Eye (tissue), 1 donor: ENCODE results near the gene PIGU.
A peak's percentile ranks its signal among the peaks of the same experiment; 100 is the strongest.

ENCODE experiments used
- DNase-seq: peaks from one replicate; pipeline ENCODE4 v3.0.0-alpha.2; 2015

PIGU gene

DNA sequence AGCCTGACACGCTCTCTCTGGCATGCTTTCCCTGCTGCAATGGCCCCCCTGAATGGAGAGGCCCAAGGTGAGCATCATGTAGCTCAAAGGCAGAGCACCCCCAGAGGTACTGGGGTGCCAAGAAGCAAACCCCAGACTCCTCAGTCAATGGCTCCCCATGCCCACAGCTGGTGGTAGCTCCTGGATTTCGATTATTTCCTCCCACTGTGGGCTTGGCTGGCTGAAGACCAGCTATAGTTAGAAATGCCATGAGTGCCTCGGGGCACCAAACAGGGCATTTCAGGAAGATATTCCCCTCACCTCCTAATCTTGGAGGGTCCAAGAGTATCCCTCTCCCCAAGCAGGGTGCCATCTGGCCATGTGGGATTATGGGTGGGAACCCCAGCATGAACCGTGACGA is 101.6 kb downstream of the PIGU start:
- DNase-seq = no peak

DNA sequence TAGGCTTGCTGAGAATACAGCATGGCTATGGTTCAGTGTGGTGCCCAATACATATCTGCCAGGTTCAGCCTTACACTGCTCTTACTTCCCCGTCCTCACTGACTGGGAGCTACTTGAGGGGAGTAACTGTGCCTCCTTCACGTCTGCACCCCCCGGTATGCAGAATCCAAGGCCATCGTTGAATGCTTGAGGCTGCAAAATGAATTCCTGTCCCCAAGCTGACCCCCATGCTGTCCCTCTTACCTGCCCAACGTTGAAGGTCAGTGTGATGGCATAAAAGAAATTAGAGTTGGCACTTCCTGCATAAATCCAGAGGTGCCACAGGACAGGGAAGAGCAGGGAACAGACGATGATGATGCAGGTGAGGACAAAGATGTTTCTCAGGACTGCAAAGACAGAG is 102.0 kb downstream of the PIGU start:
- no peak for DNase-seq

DNA sequence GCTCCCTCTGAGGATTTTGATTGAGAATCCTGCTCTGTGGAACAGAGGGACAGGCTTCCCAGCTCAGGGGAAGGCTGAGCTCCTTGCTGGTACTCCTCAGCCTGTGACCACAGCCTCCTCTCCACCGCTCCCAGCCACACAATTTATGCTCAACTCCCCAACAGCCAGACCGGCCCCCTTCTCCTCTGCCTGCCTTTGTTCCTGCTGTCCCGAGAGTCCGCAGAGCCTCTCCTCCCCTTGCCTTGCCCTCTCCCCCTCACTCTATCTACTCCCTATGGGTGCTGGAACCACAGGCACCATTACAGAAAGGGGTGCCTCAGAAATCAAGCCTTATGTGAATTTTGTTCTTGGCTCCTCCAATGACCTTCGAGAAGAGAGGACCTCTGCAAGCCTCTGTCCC is 102.5 kb downstream of the PIGU start:
- no peak for DNase-seq

DNA sequence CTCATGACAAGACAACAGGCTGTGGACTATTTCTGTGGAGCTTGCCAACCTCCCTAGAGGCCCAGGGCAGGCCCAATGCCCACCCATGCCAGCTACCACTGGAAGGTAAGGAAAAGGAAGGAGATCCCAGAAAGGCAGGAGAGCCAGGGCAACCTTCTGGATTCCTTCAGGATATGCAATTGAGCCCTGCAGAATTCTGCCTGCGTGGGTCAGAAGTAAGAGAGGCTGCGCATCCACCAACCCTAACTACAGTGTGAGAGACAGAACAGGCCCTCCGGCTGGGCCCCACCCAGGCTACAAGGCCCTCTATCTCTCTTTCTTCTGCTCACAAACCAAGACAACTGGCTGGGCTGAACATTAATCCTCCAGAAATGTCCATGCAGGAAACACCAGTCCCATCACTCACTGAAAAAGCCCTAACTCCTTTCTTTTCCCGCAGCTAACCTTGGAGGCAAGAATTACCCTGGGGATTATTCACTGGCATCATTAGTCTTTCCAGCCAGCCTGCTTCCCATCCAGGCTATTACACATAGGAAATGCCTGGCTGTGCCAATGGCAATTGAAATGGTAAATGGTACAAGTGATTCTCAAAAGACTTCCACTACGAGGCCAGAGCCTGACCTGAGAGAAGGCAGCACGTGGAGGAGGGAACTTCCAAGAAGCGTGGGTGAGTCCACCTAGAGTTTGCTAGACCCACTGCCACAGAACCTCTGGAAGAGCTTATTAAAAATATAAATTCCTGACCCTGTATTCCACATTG is 103.2 kb downstream of the PIGU start:
- no peak for DNase-seq

DNA sequence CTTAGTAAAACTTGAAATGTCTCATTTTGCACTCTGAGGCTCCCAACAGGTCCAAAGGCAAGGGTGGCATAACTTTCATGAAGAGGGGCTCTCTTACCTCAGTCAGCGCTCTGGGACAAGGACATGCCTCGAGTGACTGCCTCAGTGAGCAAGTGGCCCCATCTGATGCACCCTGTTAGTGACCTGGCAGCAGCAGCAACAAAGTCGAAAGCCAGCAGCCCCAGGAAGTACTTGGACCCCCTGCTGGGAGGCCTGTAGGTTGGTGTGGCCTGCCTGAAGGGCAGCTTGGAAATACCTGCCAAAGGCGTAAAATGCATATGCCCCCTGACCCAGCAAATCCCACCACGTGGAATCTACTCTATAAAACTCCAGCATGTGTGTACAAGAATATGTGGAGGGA is 105.1 kb downstream of the PIGU start:
- DNase-seq = no peak

DNA sequence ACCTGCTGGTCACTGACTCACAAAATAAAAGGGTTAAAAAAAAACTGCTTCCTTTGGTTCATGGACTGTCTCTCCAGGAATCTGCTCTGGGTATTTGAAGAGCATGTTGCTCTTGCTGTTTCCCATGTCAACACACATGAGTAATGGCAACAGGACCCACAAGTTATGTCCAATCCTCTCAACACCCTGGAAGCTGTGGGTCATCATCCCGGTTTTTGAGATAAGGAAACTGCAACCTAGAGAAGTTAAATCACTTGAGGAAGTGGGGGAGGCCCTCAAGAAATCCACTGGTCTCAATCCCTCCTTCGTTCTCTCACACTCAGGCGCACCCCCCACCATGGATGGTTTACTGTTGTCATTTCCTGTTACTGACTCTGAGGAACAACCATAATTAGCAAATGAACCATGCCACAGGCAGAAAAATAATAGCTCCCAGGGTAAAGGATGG is 106.0 kb downstream of the PIGU start:
- no peak for DNase-seq

DNA sequence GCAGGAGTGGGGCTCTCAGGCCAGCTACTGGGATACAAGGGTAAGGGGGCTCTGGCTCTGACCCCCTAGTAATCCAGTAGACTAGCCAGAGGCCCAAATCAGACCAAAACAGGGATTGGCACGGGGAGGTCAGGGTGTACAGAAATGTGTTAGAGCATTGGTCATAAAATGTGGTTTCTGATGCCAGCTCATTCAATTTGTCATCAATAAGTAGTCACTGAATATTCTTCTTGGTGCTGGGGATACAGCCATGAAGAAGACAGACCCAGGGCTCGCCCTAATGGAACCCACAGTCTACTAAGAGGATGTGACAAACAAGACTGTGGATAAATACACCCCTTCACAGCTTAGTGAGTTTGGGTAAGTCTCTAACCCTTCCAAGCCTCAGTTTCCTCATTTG is 107.3 kb downstream of the PIGU start:
- DNase-seq = no peak

DNA sequence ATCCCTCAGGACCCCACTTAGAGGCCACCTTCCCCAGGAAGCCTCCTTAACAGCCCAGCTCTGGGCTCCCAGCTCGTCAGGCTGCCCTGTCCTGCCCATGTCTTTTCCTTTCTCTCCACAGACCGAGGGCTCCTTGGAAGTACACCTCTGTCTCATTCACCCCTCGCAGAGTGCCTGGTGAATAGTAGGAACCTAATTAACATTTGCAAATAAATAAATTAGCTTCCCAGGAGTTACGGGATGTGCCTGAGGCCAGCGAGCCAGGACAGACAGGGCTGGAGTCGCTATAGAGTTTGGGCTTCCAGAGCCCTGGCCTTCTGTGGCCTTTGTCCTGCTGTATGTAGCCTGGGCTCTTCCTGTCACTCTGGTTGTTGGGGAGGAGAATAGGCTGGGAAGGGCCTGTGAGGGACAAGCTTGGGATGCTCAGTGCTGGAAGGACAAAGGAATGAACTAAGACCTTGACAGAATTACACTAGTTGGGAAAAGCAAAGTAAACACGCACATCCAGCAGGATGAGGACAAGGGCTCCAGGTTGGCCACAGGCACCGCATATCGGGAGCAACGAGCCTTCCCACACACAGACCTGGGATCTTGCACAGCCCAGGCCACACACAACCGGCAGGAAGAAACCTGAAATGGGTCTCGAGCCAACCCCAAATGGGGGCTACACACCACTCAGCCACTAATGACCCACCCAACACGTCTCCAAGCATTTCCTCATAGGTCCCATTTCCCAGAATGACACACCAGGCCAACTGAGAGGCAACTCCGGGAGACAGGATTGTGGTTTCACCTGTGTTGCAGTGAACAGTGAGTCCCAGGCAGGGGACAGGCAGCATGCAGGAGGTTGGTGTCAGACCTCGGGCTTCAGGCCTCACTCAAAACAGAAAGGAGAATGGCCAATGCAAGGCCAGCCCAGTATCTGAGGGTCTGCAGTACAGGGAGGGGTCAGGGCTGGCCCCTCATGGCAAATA is 108.7 kb downstream of the PIGU start:
- DNase-seq = no peak

DNA sequence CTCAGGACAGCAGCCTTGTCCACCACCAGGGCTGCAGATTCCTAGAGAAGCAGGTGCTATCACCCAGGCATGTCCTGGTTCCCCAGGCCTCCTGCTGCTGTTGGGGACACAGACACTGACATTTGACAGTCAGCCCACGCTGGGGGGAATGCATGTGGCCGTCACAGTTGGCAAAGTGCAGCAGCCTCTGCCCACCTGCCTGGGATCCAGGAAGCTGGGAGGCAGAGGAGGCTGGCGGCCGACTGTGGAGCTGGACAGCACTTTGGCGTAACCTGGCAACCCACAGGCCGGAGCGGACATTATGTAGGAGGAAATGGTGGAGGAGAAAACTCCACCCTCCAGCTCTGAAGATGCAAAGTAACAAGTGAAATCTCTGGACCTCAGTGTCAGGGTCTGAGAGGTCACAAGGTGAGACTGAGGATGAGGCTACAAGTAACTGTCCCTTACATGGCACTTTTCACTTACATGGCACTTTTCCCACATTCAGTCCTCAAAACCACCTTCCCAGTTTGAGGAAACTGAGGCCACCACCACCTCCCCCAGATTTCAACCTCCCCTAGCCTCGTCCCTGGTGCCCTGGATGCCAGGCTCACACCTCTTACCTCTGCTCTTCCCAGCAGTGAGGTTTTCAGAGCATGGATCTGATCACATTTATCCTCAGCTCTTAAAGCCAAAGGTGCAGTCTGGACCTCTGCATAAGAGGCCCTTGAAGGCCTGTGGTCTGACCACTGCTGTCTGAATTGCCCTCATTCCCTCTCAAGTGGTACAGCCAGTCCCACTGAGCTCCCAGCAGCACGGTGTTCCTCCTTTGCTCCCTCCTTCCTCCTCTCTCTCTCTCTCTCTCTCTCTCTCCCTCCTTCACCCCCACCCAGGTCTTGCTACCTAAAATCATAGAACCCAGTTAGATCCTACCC is 109.7 kb downstream of the PIGU start:
- no peak for DNase-seq

DNA sequence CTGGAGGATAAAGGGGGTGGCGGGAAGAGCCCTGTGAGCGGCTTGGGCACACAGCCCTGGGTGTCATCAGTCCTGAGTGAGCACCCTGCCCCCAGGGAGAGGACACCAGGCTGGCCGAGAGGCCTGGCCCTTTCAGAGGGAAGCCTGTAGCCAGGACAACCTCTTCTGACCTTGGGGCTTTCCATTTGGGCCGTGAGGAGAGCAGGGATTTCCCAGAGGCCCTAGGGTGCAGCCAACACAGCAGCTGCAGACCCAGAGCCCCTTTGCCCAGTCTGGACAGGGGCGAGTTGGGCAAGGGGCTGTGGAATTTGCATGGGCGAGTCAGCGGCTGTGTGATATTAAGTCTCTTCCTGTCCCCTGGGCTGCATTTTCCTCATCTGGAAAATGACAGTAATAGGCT is 112.1 kb downstream of the PIGU start:
- no peak for DNase-seq

DNA sequence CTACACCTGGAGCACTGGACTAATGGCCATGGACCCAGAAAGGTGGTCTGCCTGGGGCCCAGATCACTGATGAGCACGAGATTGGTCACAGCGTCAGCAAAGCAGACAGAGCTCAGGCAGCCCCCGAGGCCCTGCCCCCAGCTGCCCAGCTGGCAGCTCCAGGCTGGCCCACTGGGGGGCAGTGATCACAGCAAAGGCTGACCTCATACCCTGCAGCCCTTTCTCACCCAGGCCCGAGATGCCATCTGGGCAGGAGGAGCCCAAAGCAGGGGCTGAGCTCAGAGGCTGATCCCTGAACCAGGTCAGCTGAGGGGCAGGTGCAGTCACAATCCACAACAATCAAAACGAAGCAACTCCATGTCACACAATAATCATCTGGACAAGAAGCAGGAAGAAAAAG is 114.3 kb downstream of the PIGU start:
- peak; percentile 49 for DNase-seq

DNA sequence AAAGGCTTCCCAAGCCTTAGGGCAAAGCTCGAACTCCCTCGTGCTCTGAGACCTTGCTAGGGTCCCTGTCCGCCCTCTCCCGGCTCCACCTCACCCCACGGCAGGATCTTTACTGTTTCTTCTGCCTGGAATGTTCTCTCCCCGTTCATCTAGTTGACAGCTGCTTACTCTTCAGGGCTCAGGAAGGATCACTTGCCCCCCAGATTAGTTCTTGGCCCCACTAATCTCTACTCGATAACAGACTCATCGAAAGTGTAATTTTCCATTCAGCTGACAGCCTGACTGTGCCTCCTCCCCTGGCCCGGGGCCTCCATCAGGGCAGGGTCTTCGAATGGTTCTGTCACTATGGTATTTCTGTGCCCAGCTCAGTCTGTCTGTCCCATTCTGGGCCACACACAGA is 115.2 kb downstream of the PIGU start:
- DNase-seq = no peak

DNA sequence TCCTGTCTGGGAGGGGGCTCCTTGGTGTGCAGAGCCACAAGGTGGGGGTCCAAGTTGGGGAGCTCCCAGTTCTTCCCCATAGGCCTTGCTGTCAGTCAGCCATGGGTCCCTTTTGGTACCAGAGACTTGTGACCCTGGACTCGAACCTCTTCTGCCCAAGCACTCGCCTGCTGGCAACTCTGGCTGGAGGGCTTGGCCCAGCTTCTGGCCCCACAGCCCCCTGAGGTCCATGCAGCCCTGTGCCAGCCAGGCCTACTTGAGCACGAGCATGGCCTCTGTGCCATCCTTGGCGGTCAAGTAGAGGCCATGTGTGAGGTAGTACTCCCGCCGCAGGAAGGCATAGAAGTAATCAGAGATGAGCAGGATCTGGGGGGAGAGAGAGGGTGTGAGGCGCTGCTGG is 116.3 kb downstream of the PIGU start:
- DNase-seq = no peak

DNA sequence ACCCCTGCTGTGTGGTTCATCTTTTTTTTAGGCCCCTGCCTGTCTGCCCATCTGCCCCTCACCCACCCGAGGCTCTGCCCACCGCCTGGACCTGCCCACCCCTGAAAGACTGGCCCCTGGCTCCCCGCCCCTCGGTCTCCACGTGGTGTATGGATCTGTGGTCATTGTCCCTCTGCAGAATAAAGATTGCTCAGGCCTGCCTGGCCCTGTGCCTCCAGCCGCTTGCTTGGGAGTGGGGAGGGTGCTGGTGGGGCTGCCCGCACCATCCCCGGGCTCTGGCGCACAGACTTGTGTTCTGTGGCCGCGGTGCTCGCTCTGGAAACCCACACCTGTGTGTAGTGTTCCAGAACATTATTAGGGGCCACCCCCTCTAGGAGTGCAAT is 116.8 kb downstream of the PIGU start:
- no peak for DNase-seq

DNA sequence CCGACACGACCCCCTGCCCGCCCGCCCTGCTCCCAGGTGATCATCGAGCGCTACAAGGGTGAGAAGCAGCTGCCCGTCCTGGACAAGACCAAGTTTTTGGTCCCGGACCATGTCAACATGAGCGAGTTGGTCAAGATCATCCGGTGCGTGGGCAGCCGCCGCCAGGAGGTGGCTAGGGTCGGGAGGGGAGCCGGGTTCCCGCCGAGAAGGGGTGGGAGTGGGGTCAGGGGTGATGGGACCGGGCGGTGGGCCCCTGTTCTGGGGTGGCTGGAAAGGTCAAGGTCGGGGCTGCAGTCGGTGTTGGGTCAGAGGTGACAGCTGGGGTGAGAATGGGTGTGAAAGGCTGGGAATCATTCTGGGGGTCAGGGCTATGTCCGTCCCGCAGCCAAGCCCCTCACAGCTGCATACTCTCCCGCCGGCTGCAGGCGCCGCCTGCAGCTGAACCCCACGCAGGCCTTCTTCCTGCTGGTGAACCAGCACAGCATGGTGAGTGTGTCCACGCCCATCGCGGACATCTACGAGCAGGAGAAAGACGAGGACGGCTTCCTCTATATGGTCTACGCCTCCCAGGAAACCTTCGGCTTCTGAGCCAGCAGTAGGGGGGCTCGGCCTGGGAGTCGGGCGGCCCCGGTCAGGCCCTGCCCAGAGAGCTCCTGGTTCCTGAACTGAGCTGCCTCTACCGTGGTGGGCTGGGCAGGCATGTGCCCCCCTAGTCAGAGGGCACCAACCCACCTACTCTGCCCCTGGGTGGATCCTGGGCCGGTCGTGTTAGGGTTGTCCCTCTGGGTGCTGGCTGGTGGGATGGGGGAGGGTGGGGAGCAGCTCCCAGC is 117.4 kb downstream of the PIGU start:
- DNase-seq = peak; percentile 31

DNA sequence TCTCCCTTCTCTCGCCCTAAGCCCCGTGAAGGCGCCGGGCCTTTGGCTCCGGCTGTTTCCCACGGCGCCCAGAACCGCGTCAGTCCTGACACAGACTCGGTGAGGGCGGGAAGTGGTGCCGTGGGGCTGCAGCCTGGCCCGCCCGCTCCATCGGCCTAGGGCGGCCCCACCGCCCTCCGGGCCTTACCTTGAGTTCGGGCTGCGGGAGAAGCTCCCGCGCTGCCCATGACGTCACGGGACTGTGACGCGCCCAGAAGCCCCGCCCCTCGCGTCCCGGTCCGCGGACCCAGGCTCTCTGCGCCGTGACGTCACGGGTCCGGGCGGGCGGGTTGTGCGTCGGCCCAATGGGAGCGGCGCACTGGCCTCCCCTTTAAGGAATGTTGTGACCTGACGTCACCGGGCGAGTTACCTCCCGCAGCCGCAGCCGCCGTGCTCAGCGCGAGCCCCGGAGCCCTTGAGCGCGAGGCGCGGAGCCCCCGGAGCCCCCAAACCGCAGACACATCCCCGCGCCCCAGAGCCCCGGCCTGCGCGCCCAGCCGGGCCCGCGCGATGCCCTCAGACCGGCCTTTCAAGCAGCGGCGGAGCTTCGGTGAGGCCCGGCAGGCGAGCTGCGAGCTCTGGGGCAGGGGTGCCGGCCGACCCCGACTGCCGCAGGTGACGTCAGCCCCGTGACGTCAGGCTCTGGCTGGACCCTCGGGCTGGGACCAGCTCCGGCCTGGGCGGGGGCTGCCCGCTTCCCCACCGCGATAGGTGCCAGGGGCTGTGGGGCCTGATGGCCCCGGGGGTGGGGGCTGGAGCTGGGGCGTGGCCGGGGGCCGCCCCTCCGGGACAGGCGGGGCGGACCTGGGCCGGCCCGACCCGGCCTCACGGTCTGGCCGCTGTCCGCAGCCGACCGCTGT is 118.3 kb downstream of the PIGU start, which contains the start of gene MAP1LC3A:
Gene MAP1LC3A, plus strand, starts transcription at position 399 of the 899 bp plus-strand sequence. Its CDS starts 151 bp downstream, at position 550.
- DNase-seq = peak; percentile 96

DNA sequence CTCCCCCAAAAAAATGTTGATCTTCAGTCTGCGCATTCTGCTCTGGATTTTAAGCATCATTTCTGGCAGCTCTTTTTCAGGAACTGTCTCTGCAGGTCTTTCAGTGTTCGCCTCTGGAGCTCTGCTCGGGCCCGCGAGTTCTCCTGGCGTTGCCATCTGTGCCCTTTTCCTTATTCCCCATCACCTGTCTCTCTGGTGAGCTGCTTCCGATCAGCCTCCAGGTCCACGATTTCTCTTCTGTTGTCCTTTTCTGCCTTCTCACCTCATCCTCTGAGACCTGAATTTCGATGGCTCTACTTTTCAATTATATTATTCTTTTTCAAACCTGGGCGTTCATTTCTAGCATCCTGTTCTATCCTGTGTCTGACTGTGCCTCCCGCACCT is 119.0 kb downstream of the PIGU start:
- no peak for DNase-seq

DNA sequence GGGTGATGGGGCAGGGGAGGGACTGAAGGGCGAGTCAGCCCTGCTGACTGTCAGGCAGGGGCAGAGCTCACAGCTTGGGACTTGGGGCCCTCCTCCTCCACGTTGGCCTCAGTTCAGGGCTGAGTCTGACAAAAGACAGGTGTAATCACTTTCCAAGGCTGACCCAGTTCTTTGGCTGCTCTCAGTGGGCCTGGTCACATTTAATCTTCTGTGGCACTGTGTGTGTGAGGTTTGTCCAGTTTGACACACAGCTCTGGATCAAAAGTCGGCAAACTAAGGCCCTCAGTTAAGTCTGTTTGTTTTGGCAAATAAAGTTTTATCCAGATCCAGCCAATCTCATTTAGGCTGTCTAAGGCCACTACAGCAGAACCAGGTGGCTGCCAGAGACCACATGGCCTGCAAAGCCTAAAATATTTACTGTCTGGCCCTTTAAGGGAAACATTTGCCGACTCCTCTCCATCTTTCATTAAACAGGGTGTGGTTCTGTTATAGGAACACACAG is 123.5 kb downstream of the PIGU start:
- no peak for DNase-seq

DNA sequence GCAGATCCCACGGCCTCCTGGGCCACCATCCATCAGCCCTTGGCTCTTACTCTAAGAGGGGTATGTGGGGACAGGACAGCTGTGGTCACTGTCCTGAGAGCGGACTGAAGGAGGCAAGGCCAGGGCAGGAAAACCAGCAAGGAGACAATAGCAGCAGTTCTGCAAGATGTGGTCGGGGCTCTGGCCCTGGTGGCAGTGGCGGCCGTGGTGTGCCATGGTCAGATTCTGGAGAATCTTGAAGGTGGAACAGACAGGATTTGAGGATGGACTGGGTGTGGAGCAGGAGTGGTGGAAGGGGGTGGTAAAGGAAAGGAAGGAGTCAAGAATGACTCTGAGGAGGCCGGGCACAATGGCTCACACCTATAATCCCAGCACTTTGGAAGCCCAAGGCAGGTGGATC is 124.3 kb downstream of the PIGU start:
- no peak for DNase-seq

DNA sequence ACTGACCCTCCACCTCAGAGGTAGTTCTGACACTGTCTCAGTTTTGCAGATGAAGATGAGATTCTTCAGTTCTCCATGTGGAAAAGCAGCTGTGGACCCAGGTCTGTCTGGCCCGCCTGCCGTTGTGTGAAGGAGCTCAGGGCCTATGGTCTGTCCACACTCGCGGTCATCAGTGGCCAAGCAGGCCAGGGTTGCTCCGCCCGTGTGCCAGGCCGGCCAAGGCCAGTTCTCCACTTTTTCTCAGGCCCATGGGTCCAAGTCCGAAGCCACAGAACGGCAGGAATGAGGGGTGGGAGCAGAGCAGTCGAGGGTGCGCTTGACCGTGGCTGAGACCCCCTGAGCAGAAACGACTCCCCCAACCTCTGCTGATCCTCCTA is 127.0 kb downstream of the PIGU start:
- no peak for DNase-seq
